ENCODE measurements around the gene GPR137C.

Gene GPR137C

GRCh38 chr14:52550661-52551060 lies 2.0 kb upstream of the GPR137C start:
- no peak for DNase-seq (ENCODE audit: low read depth)
- H3K4me3 ChIP-seq (ENCODE audit: low read depth, low read length): no peak overlapping the region
- TF ChIP-seq CTCF (IDR thresholded peaks at IDR 0.05; ENCODE audit: low read depth, low read length, missing control alignments): no peak

DNA sequence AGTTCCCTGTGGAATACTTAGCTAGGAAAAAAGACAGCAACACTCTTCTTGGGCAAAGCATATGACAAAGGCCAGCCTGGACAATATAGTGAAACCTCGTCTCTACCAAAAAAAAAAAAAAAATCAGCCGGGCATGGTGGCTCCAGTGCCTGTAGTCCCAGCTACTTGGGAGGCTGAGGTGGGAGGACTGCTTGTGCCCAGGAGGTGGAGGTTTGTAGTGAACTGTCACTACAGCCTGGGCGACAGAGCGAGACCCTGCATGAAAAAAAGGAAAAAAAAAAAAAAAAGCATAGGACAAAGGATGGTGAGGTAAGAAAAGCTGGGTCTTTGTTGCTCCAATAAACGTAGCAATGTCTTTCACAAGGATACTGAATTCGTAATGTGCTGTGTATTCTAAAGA lies 1.4 kb upstream of the GPR137C start:
- TF ChIP-seq CTCF (IDR thresholded peaks at IDR 0.05; ENCODE audit: low read depth, low read length, missing control alignments): no peak
- DNase-seq (ENCODE audit: low read depth): no peak
- H3K4me3 ChIP-seq (ENCODE audit: low read depth, low read length): peak overlapping the region; percentile 69

DNA sequence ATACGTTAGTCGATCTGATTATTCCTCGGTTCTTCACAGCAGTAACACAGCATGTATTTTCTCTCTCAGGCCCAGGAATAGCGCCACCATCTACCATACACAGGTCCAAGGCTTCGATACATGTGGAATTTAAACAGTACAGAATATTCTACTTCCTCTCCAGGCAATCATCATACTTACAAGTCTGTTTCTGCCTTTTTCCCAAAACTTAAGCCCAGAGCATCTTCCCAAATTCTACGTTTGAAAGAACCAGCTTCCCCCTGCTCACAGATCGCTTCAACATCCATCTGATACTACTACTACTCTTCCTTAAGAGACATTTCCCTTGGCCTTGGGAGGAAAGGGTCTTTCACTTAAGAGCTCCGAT lies 957 bp upstream of the GPR137C start:
- peak; percentile 18 for TF ChIP-seq CTCF (IDR thresholded peaks at IDR 0.05; ENCODE audit: low read depth, low read length, missing control alignments)
- peak overlapping the region; percentile 69 for H3K4me3 ChIP-seq (ENCODE audit: low read depth, low read length)
- DNase-seq (ENCODE audit: low read depth): no peak

GRCh38 chr14:52553002-52553670 lies 500 bp downstream of the GPR137C start:
- H3K4me3 ChIP-seq (ENCODE audit: low read depth, low read length): peak overlapping the region; percentile 76
- no peak for DNase-seq (ENCODE audit: low read depth)
- TF ChIP-seq CTCF (IDR thresholded peaks at IDR 0.05; ENCODE audit: low read depth, low read length, missing control alignments): no peak

GRCh38 chr14:52553671-52554575 lies 1.3 kb downstream of the GPR137C start:
- peak; percentile 48 for DNase-seq (ENCODE audit: low read depth)
- peak overlapping the region; percentile 76 for H3K4me3 ChIP-seq (ENCODE audit: low read depth, low read length)
- TF ChIP-seq CTCF (IDR thresholded peaks at IDR 0.05; ENCODE audit: low read depth, low read length, missing control alignments): no peak

DNA sequence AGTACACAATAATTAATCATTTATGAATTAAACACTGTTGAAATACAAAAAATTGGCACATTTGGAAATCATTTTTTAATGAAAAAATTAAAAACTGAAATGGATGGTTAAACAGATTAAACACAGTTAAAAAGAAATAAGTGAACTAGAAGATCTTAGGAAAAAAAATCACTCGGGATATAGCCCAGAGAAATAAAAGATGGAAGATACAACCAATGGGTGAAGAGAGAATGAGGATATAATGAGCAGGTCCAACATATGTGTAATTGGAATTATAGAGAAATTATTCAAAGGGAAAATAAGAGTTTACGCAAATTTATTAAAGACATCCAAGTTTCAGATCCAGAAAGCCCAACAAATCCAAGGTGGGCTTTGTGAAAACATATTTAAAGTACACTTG lies 6.1 kb downstream of the GPR137C start:
- DNase-seq (ENCODE audit: low read depth): no peak
- no peak for TF ChIP-seq CTCF (IDR thresholded peaks at IDR 0.05; ENCODE audit: low read depth, low read length, missing control alignments)
- H3K4me3 ChIP-seq (ENCODE audit: low read depth, low read length): no peak overlapping the region
